Stimulated activated naive CD4-positive, alpha-beta T cell treated with Interleukin-2 at 50 U/mL for 16 hours (primary cell): Measurements from ENCODE around the gene LAIR1.
"Not testable (repeated sequence)": the region's sequence is repeated elsewhere in the genome, so short reads cannot be mapped to it uniquely, and the experiment has no call there.

ENCODE experiments used
- DNase-seq: peaks from one replicate; lab custom pipeline; 2025; lab: John Stamatoyannopoulos, UW

The LAIR1 gene, protein sequence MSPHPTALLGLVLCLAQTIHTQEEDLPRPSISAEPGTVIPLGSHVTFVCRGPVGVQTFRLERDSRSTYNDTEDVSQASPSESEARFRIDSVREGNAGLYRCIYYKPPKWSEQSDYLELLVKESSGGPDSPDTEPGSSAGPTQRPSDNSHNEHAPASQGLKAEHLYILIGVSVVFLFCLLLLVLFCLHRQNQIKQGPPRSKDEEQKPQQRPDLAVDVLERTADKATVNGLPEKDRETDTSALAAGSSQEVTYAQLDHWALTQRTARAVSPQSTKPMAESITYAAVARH

GRCh38 chr19:54364775-54365257 is at the start of gene LAIR1:
LAIR1 (minus strand) TSS chr19:54364931; CDS start chr19:54364804, 127 bp downstream.
- peak; percentile 23 for DNase-seq

DNA sequence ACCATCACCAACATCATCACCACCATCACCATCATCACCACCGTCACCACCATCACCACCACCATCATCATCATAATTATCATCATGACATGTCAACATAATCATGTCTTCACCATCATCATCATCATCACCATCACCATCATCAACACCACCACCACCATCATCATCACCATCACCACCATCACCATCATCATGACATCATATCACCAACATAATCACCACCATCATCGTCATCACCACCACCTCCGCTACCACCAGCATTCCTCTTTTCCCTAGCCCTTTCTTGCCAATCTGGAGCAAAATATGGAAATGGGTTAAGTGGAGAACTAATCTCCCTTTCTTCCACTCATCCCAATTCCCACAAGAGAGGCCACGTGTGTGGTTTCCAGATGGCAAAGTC is 49.4 kb upstream of the LAIR1 start:
- no peak for DNase-seq

DNA sequence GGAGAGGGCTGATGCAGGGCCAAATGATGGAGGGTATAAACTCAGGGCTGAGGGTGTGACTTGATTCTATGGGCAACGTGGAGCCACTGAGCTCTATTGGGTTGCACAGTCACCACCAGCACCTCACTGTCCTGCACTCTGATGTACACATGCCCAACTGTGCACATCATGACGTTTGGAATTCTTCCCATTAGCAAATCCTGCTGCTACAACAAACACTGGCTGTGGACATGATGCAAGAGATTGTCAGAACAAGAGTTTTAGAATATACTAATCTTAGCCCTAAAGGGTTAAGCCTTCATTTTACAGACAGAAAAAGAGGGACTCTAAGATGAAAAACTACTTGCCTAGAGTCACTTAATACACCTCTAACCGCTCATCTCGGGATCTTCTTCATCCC is 48.1 kb upstream of the LAIR1 start:
- DNase-seq = no peak

- DNase-seq = no peak
Measured at GRCh38 chr19:54411033-54411432, 46.3 kb upstream of the LAIR1 start.

- no peak for DNase-seq
Measured at GRCh38 chr19:54408456-54409026, 43.8 kb upstream of the LAIR1 start.

DNA sequence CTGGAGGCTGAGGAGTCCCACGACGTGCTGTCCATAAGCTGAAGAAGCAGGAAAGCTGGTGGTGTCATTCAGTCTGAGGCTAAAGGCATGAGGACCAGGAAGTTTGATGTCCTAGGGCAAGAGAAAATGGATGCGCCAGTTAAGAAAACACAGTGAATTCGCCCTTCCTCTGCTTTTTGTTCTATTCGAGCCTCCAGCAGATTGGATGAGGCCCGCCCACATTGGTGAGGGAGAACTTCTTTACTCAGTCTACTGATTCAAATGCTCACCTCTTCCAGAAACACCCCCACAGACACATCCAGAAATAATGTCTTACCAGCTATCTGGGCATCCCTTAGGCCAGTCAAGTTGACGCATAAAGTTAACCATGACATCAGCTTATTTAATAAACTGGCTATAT is 43.0 kb upstream of the LAIR1 start:
- no peak for DNase-seq

- no peak for DNase-seq
Measured at GRCh38 chr19:54405628-54406027, 40.9 kb upstream of the LAIR1 start.

DNA sequence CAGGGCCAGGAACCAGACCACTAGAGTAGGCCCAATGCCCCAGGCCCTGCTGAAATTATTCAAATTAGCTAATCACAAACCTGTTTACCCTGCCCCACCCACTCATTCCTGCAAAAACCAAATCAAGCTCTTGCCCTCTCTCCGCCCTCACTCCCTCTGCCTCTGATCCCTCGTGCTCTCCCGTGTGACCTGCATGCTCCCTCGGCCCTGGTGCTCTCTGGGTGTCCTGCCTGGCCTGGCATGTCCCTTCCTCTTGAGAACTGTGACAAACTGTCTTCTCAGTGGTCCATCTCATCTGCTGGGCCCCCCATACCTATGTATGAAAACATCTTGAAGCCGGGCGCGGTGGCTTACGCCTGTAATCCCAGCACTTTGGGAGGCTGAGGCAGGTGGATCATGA is 38.3 kb upstream of the LAIR1 start:
- DNase-seq = no peak

- no peak for DNase-seq
Measured at GRCh38 chr19:54400913-54401312, 36.2 kb upstream of the LAIR1 start.

DNA sequence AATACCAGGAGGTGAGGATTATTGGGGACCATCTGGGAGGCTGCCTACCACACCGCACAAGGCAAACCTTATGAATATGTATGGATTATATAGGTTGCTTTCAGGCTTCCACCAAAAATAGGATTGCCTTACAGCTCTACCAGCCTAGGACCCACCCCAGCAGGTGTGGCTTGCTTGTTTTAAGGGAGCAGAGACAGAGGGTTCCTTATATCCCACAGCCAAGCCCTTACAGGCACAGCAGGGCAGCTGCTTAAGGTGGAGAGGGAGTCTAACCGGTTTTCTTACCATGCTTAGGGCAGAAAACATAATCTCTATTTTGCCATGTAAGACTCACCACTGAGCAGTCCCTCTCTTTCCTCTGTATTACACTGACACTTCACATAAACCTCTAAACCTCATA is 34.5 kb upstream of the LAIR1 start:
- no peak for DNase-seq

- no peak for DNase-seq
Measured at GRCh38 chr19:54395685-54396084, 31.0 kb upstream of the LAIR1 start.

DNA sequence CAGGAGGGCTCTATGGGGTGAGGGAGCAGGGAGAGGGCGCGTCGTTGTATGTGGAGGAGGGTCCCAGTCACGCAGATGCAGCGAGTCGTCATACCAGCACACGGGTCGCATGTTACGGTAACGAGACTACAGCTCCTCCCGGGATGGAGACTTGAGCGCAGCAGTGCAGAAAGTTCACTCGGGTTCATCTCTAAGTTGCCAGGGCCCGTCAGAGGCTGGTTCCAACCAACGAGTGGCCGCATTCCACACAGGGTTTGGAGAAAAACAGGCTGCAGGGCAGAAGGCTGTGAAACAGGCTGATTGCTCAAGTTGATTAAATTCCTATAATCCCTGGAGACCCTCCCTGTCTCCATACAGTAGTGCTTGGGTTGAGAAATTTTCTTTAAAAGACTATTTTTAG is 28.6 kb upstream of the LAIR1 start:
- no peak for DNase-seq

DNA sequence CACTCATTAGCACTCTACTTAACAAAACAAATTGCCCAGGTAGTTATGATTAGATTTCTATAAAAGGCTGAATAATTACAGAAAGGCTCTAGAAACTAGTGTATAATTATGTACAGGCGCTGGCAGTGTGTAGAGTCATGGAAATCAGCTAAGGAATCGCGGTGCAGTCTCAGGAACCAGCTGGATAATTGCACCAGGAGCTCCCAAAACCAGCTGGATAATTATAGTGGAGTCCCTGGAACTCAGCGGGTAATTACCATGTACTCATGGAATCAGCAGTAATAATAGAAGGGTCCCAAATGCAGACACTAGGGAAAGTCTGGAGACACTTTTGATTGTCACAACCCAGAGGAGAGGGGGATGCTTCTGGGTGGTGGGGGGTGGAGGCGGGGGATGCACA is 27.4 kb upstream of the LAIR1 start:
- DNase-seq = no peak

GRCh38 chr19:54391589-54392061 is 26.9 kb upstream of the LAIR1 start:
- DNase-seq = no peak

GRCh38 chr19:54390942-54391577 is 26.3 kb upstream of the LAIR1 start:
- DNase-seq = peak; percentile 66

- no peak for DNase-seq
Measured at GRCh38 chr19:54389553-54389952, 24.8 kb upstream of the LAIR1 start.

GRCh38 chr19:54388802-54389139 is 24.0 kb upstream of the LAIR1 start:
- DNase-seq = no peak

- DNase-seq = peak; percentile 24
Measured at GRCh38 chr19:54387991-54388801, 23.5 kb upstream of the LAIR1 start.

- DNase-seq = no peak
Measured at GRCh38 chr19:54383330-54383729, 18.6 kb upstream of the LAIR1 start.

GRCh38 chr19:54382041-54382440 is 17.3 kb upstream of the LAIR1 start:
- not testable (repeated sequence) for DNase-seq

GRCh38 chr19:54380897-54381296 is 16.2 kb upstream of the LAIR1 start:
- DNase-seq = no peak

GRCh38 chr19:54379187-54379678 is 14.5 kb upstream of the LAIR1 start:
- no peak for DNase-seq
